Gastrocnemius medialis (tissue), 4 donors: ENCODE measurements around the gene CCDC57.

Experiments
- CTCF ChIP-seq, 5 experiments: fragments of 450-650 bp in 3 of 5; fragments of 200-600 bp in 2 of 5; sonication (generic) in 2 of 5; IDR thresholded peaks in 4 of 5; conservative IDR thresholded peaks in 1 of 5; 1 replicate in 4 of 5; 2 replicates in 1 of 5; pipeline ENCODE4 v1.5.1; 2016 to 2019; ENCODE audit warnings: antibody characterized with exemption in 5 of 5, mild to moderate bottlenecking in 3 of 5, moderate library complexity in 3 of 5
- POLR2A ChIP-seq, 2 donors: fragments of 450-650 bp; IDR thresholded peaks; one replicate each; pipeline ENCODE4 v1.6.1; 2017; ENCODE audit warnings: antibody characterized with exemption in 2 of 2, mild to moderate bottlenecking in 2 of 2, moderate library complexity in 2 of 2

DNA sequence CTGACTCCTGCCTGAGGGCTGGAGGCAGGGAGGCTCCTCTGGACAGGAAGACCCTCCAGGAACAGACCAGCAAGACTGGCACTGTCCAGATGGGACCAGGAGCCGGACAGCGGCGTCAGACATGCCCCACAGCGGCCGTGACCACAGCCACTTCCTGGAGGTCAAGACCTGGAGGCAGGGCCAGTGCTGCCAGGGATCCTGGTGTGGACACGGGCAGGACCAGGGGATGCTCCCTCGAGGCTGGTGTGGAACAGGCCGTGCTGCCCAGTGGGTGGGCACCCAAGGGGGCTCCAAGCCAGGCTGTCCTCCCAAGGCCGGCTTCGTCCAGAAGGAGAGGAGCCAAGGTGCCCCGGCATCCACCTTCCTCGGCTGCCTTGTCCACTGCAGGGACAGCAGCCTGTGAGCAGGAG, 4.5 kb upstream of the CCDC57 start:
- TF ChIP-seq CTCF (IDR thresholded peaks at IDR 0.05 in 4 of 5, conservative IDR thresholded peaks at IDR 0.05 in 1 of 5): no peak
- no peak for TF ChIP-seq POLR2A (IDR thresholded peaks at IDR 0.05)
